ENCODE results near the gene TTLL10.
A peak's percentile ranks its signal among the peaks of the same experiment; 100 is the strongest.

Gene TTLL10

GRCh38 chr1:1223891-1224290 is 50.2 kb downstream of the TTLL10 start:
- DNase-seq, result no peak

- DNase-seq, result no peak
These were observed 51.7 kb downstream of the TTLL10 start for GRCh38 chr1:1225238-1225845.

GRCh38 chr1:1225913-1226312 is 52.2 kb downstream of the TTLL10 start:
- no peak for DNase-seq

DNA sequence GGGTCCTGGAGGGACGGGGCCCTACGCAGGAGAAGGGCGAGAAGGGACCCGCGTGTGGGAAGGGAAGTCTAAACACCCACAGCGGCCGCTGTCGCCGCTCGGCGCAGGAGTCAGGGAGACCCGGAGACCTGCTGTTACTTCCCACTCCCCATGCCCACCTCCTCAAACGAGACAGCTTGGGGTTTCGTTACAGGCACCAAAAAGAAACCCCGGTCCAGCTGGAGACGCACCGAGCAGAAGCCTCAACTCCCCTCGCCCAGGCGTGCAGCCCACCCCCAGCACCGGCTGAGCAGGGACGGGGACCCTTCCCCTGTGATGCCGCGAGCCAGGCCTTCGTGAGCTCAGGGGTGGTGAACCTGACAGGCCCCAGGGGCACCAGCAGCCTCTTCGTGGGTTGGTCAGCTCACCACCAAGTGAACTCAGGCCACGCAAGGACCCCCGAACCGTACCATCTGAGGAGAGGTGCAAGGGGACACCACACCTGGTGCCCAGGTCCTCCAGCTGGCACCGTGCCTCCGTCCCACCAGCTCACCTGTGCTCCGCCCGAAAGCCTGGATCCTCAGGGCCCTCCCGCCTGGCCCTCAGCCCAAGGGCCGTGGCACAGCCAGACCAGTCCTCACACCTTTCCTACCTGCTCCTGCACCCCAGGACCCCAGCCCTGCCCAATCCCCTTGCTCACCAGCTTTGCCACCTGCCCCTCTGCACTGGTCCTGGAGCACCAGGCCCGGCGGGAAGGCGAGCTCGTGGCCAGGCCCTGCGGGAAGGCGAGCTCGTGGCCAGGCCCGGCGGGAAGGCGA is 53.1 kb downstream of the TTLL10 start:
- DNase-seq, result no peak

DNA sequence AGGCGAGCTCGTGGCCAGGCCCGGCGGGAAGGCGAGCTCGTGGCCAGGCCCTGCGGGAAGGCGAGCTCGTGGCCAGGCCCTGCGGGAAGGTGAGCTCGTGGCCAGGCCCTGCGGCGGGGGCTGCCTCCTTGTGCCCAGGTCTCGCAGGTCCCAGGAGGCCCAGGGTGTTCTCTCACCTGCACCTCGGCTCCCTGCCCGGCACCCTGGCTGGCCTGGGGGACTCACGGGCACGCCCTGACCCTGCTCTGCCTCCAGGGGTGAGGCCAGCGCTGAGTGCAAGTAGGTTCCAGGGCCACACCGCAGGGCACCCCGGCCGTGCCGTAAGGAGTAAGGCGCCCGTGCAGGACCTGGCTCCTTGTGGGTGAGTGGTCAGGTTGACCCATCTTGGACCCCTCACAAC is 53.7 kb downstream of the TTLL10 start:
- DNase-seq, result no peak

DNA sequence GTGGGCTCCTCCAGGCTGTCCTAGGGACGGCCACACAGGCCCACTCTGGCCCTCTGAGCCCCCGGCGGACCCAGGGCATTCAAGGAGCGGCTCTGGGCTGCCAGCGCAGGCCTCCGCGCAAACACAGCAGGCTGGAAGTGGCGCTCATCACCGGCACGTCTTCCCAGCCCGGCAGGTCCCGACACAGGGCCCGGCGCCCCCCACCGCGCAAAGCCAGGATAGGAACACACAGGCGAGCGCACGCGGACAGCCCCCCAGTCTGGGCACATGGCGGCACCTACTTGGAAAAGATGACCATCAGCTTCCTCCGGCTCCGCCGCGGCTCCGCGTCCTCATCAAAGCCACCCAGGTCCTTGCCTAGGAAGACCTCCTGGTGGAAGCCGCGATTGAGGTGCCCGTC is 54.5 kb downstream of the TTLL10 start:
- no peak for DNase-seq

GRCh38 chr1:1228596-1229321 is 55.1 kb downstream of the TTLL10 start:
- DNase-seq, result no peak

DNA sequence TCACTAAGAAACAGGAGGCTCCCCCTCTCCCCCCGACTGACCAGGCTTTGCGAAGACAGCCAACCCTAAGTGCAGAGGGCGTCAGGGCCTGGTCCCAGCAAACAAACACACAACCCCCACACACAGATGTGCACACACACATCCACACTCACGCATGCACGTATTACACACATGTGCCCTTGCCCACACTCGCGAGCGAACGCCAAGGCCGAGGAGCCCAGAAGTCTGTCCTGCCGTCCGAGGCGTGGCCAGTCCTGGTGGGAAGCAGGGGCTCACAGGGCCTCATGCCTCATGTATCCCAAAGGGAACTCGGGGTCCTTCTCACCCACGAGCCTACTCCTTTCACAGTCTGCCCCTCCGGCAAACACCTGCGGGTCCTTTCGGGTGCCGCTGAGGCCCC is 56.1 kb downstream of the TTLL10 start:
- DNase-seq, result no peak

- no peak for DNase-seq
These were observed 57.1 kb downstream of the TTLL10 start for GRCh38 chr1:1230656-1231399.

GRCh38 chr1:1231400-1232207 is 57.9 kb downstream of the TTLL10 start, which contains the start of gene SDF4:
Gene SDF4, minus strand, starts transcription at chr1:1232001. Its CDS starts 3,229 bp downstream, at chr1:1228772.
- DNase-seq, result peak; percentile 89

DNA sequence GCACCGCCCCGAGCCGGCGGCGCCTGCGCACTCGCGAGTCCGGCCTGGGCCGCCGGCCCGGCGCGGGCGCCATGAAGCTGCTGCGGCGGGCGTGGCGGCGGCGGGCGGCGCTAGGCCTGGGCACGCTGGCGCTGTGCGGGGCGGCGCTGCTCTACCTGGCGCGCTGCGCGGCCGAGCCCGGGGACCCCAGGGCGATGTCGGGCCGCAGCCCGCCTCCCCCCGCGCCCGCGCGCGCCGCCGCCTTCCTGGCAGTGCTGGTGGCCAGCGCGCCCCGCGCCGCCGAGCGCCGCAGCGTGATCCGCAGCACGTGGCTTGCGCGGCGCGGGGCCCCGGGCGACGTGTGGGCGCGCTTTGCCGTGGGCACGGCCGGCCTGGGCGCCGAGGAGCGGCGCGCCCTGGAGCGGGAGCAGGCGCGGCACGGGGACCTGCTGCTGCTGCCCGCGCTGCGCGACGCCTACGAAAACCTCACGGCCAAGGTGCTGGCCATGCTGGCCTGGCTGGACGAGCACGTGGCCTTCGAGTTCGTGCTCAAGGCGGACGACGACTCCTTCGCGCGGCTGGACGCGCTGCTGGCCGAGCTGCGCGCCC is 58.6 kb downstream of the TTLL10 start, which contains the start of gene B3GALT6:
TSS of gene B3GALT6 (plus strand) at position 30 of the 588 bp plus-strand sequence. CDS start at position 72, 42 bp downstream.
- DNase-seq, result no peak

DNA sequence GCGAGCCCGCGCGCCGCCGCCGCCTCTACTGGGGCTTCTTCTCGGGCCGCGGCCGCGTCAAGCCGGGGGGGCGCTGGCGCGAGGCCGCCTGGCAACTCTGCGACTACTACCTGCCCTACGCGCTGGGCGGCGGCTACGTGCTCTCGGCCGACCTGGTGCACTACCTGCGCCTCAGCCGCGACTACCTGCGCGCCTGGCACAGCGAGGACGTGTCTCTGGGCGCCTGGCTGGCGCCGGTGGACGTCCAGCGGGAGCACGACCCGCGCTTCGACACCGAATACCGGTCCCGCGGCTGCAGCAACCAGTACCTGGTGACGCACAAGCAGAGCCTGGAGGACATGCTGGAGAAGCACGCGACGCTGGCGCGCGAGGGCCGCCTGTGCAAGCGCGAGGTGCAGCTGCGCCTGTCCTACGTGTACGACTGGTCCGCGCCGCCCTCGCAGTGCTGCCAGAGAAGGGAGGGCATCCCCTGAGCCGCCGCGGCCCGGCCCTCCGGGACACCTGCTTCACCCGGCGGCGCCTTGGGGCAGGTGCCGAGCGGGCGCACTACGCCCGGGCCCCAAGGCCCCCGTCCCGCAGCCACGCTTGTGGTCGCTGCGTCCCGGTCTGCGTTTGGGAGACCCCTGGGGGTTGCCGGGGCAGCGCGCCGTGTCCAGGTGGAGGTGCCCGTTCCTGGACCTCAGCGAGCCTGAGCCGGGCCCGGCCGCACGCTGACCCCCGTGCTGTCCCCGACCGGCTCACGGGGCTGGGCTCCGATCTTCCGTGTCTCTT is 59.3 kb downstream of the TTLL10 start:
- no peak for DNase-seq

- DNase-seq, result no peak
These were observed 59.9 kb downstream of the TTLL10 start for GRCh38 chr1:1233567-1233892.

GRCh38 chr1:1234180-1234808 is 60.6 kb downstream of the TTLL10 start:
- DNase-seq, result no peak

- DNase-seq, result no peak
These were observed 61.5 kb downstream of the TTLL10 start for GRCh38 chr1:1235016-1235744.

- DNase-seq, result no peak
These were observed 62.6 kb downstream of the TTLL10 start for GRCh38 chr1:1236176-1236763.

GRCh38 chr1:1236945-1237873 is 63.5 kb downstream of the TTLL10 start:
- no peak for DNase-seq
